ENCODE data around the gene MARCHF2.
"Not testable (repeated sequence)": the region's sequence is repeated elsewhere in the genome, so short reads cannot be mapped to it uniquely, and the experiment has no call there.

- not testable (repeated sequence) for TF ChIP-seq CTCF (IDR thresholded peaks at IDR 0.05); ZFX (IDR thresholded peaks at IDR 0.05; ENCODE audit: borderline replicate concordance)
Observed at GRCh38 chr19:8375766-8376165, 37.3 kb upstream of the MARCHF2 start.
